Smooth muscle cell (in vitro differentiated cells): Measurements from ENCODE around the gene HIVEP2. TPM values are rescaled to one million over a fixed set of nuclear protein-coding genes. Genes with fewer than 3 reads are reported as not detected.

Experiments used
- DNase-seq: peaks from one replicate; lab custom pipeline; 2025; ENCODE audit not compliant: unreplicated experiment; lab: John Stamatoyannopoulos, UW
- H2AFZ ChIP-seq: fragments of 200-600 bp; sonication (generic); 2 replicates; pipeline ENCODE4 v1.6.0; 2016; ENCODE audit warnings: antibody characterized with exemption, low read depth, mild to moderate bottlenecking
- H3F3A ChIP-seq: fragments of 200-600 bp; sonication (generic); 2 replicates; pipeline ENCODE4 v1.6.0; 2017; ENCODE audit warnings: antibody characterized with exemption, low read depth
- H3K27ac ChIP-seq: fragments of 200-600 bp; sonication (generic); 2 replicates; pipeline ENCODE4 v1.5.1; 2016; ENCODE audit warnings: low read depth, mild to moderate bottlenecking
- H3K27me3 ChIP-seq: fragments of 200-600 bp; sonication (generic); 2 replicates; pipeline ENCODE4 v1.6.1; 2016; ENCODE audit warnings: low read depth, mild to moderate bottlenecking
- H3K36me3 ChIP-seq: fragments of 200-600 bp; sonication (generic); 2 replicates; pipeline ENCODE4 v1.5.1; 2016; ENCODE audit warnings: low read depth
- H3K4me1 ChIP-seq: fragments of 200-600 bp; sonication (generic); 2 replicates; pipeline ENCODE4 v1.5.1; 2016; ENCODE audit warnings: low read depth
- H3K4me2 ChIP-seq: fragments of 200-600 bp; sonication (generic); 2 replicates; pipeline ENCODE4 v1.6.0; 2016; ENCODE audit warnings: mild to moderate bottlenecking
- H3K4me3 ChIP-seq: fragments of 200-600 bp; sonication (generic); 2 replicates; pipeline ENCODE4 v1.5.1; 2016; ENCODE audit warnings: mild to moderate bottlenecking
- H3K79me2 ChIP-seq: fragments of 200-600 bp; sonication (generic); 2 replicates; pipeline ENCODE4 v1.6.0; 2016; ENCODE audit warnings: low read depth, mild to moderate bottlenecking
- H3K9ac ChIP-seq: fragments of 200-600 bp; sonication (generic); 2 replicates; pipeline ENCODE4 v1.6.0; 2016; ENCODE audit warnings: low read depth
- H3K9me3 ChIP-seq: fragments of 200-600 bp; sonication (generic); replicated peaks from 2 replicates; pipeline ENCODE4 v1.5.1; 2016; ENCODE audit warnings: low read depth
- H4K20me1 ChIP-seq: fragments of 200-600 bp; sonication (generic); 2 replicates; pipeline ENCODE4 v1.6.0; 2016; ENCODE audit warnings: low read depth
- WGBS: methylation state at CpG from one replicate; pipeline ENCODE4 v1.1.7; 2016; ENCODE audit warnings: low lambda C conversion rate; 5-methylcytosine and 5-hydroxymethylcytosine counted together
- polyA plus RNA-seq: library from polyadenylated mRNA; unstranded; fragments of >200 nt; fragmentation: Nextera tagmentation; extraction: Ambion mirVana; gene quantifications from 2 replicates; pipeline ENCODE4 v1.2.1, GENCODE V29; 2016
- total RNA-seq: library from RNA; depleted of rRNA; stranded (reverse); fragments of >200 nt; gene quantifications from 2 replicates; pipeline ENCODE4 v1.2.3, GENCODE V29; 2014
- TF ChIP-seq, protein P1 (sequence below): fragments of 200-600 bp; sonication (generic); IDR thresholded peaks from 2 replicates; pipeline ENCODE4 v1.5.1; 2017; ENCODE audit warnings: borderline replicate concordance, mild to moderate bottlenecking, antibody characterized with exemption; ENCODE audit not compliant: insufficient read depth, poor library complexity, severe bottlenecking

The HIVEP2 gene
- total and polyA plus RNA-seq, 2 experiments from 2014 or later, result 3.2 to 12.5 TPM

DNA sequence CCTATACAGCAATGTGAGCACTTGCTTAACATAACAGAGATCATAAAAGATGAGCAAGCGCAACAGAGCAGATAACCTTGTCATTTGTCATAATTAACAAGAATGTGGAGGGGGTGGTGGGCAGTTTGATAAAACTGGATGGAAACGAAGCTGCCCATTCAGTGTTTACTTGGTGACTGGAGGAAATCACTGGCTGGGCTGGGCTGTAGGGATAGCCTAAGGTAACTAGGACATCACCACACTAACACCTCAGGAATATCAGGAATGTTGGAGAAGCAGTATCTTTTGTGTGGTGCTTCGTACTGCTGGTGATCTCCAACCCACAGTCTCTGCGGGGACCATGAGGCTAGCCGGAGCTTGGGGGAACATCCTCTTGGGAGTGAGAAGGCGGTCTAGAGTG, 218.4 kb downstream of the HIVEP2 start:
- no peaks in the 10 kb centered on the region for H3K79me2 ChIP-seq
- no peaks in the 10 kb centered on the region for H3K27me3 ChIP-seq
- H3K27ac ChIP-seq, result no peak overlapping the region
- TF ChIP-seq, protein P1, sequence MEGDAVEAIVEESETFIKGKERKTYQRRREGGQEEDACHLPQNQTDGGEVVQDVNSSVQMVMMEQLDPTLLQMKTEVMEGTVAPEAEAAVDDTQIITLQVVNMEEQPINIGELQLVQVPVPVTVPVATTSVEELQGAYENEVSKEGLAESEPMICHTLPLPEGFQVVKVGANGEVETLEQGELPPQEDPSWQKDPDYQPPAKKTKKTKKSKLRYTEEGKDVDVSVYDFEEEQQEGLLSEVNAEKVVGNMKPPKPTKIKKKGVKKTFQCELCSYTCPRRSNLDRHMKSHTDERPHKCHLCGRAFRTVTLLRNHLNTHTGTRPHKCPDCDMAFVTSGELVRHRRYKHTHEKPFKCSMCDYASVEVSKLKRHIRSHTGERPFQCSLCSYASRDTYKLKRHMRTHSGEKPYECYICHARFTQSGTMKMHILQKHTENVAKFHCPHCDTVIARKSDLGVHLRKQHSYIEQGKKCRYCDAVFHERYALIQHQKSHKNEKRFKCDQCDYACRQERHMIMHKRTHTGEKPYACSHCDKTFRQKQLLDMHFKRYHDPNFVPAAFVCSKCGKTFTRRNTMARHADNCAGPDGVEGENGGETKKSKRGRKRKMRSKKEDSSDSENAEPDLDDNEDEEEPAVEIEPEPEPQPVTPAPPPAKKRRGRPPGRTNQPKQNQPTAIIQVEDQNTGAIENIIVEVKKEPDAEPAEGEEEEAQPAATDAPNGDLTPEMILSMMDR, result no peak
- H3K4me2 ChIP-seq, result no peak overlapping the region
- H3K9me3 ChIP-seq, result no peaks in the 10 kb centered on the region
- no peak for DNase-seq
- no peaks in the 10 kb centered on the region for H4K20me1 ChIP-seq
- 72% methylated on average over 6 of the region's 6 CpGs for WGBS
- no peaks in the 10 kb centered on the region for H3F3A ChIP-seq
- no peak overlapping the region for H2AFZ ChIP-seq
- no peaks in the 10 kb centered on the region for H3K4me1 ChIP-seq
- H3K9ac ChIP-seq, result no peak overlapping the region
- no peaks in the 10 kb centered on the region for H3K36me3 ChIP-seq
- no peak overlapping the region for H3K4me3 ChIP-seq

DNA sequence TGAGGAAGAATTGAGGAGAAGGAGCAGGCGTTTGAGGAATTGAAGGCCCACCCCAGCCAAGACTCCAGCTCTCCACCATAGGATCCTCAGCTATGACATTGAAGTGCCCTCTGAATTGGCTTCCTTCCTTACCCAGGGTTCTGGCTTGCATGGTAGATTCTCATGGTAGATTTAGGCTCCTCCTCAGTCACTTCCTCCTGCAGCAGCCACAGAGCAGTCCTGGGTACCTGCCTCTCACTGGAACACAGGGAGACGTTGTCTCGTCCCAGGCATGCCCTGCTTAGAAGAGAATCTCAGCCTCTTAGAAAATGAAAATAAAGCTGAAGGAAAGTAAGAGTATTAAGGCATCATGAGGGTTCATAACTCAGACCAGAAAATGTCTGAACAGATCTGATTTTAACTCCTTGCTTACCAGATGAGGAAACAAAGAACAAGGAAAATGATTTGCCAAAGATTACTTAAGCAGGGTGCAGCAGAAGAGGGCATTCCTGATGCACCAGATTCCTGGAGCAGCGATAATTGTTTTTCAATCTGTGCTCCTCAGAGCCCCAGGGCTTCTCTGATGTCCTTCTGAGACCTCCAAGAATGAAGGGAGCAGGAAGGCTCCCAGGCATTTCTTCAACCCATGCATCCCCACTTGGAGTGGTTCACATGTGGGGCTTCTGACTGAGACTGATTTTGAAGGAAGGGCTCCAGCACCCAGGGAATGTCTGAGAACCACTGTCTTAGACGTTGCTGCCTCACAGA, 219.8 kb downstream of the HIVEP2 start:
- TF ChIP-seq, protein P1, result no peak
- Histone ChIP-seq H2AFZ (no peak overlapping the region), H3K9ac (no peak overlapping the region), H3K27me3 (no peaks in the 10 kb centered on the region), H3K36me3 (no peaks in the 10 kb centered on the region), H3F3A (no peaks in the 10 kb centered on the region), H3K9me3 (no peaks in the 10 kb centered on the region), H3K79me2 (no peaks in the 10 kb centered on the region), H3K27ac (no peak overlapping the region), H3K4me1 (no peaks in the 10 kb centered on the region), H3K4me3 (no peak overlapping the region), H3K4me2 (no peak overlapping the region), H4K20me1 (no peaks in the 10 kb centered on the region)
- no peak for DNase-seq
- 66% methylated on average over 5 of the region's 5 CpGs for WGBS

DNA sequence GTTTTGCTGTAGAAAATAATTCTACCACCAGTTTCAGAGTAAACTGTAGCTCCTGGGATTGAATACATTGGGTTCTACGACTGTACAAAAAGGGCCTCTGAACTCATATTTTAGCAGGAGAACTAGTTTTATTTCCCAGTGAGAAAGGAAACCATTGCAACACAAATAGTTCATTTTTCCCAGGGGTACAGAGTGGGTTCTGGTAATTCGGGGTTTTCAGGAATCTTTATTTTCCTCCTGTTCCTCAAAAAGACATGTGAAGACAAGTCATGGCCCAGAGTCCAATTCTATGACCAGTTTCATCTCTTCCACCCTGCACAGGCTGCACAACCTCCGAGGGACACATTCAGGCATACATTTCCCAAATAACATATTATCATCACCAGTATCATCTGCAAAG, 222.1 kb downstream of the HIVEP2 start:
- Histone ChIP-seq H3K9ac (no peak overlapping the region), H3K4me1 (no peaks in the 10 kb centered on the region), H3K27ac (no peak overlapping the region), H2AFZ (no peak overlapping the region), H4K20me1 (no peaks in the 10 kb centered on the region), H3K4me3 (no peak overlapping the region), H3F3A (no peaks in the 10 kb centered on the region), H3K27me3 (no peaks in the 10 kb centered on the region), H3K4me2 (no peak overlapping the region), H3K79me2 (no peaks in the 10 kb centered on the region), H3K9me3 (no peaks in the 10 kb centered on the region), H3K36me3 (no peaks in the 10 kb centered on the region)
- TF ChIP-seq, protein P1, result no peak
- WGBS, result 81% methylated on average over 3 of the region's 3 CpGs
- no peak for DNase-seq

- H3K4me1 ChIP-seq, result no peaks in the 10 kb centered on the region
- no peaks in the 10 kb centered on the region for H3K79me2 ChIP-seq
- no peak for DNase-seq
- no peak overlapping the region for H2AFZ ChIP-seq
- no peak overlapping the region for H3K9ac ChIP-seq
- TF ChIP-seq, protein P1, result no peak
- no peaks in the 10 kb centered on the region for H3K36me3 ChIP-seq
- H3K9me3 ChIP-seq, result no peaks in the 10 kb centered on the region
- H3F3A ChIP-seq, result no peaks in the 10 kb centered on the region
- H3K27me3 ChIP-seq, result no peaks in the 10 kb centered on the region
- H3K4me3 ChIP-seq, result no peak overlapping the region
- WGBS, result 92% methylated on average over 3 of the region's 3 CpGs
- H3K27ac ChIP-seq, result no peak overlapping the region
- no peak overlapping the region for H3K4me2 ChIP-seq
- no peaks in the 10 kb centered on the region for H4K20me1 ChIP-seq
These were observed 223.0 kb downstream of the HIVEP2 start for GRCh38 chr6:142722012-142722411.
